ENCODE results near the gene OR8S1.
"Not testable (repeated sequence)": the region's sequence is repeated elsewhere in the genome, so short reads cannot be mapped to it uniquely, and the experiment has no call there.

Gene OR8S1

DNA sequence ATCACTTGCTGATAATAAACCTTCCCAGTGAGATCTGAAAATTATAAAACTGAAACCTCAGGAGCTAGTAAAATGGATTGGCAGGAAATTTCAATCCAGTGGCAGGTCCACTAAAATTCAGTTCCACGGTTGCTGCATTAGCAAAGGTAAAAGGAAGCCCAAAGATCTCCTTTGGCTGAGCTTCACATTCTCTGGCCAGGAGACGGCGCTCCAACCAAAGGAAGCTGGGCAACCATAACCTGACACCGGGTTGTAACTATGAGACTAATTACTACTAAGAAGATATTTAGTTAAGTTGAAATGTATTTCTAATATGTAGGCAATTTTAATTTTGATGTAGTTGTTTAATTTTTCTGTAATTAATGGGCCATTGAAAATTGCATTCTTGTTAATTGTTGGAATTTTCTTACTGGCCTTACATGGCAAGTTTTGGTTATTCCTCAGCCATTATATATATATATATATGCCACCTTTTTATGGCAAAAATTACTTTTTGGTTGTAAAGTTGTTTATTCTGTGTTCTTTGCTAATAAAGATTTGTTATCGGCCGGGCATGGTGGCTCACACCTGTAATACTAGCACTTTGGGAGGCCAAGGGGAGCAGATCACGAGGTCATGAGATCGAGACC lies 17.0 kb downstream of the OR8S1 start:
- H3K27ac ChIP-seq, result no peak overlapping the region
- TF ChIP-seq, protein P1, sequence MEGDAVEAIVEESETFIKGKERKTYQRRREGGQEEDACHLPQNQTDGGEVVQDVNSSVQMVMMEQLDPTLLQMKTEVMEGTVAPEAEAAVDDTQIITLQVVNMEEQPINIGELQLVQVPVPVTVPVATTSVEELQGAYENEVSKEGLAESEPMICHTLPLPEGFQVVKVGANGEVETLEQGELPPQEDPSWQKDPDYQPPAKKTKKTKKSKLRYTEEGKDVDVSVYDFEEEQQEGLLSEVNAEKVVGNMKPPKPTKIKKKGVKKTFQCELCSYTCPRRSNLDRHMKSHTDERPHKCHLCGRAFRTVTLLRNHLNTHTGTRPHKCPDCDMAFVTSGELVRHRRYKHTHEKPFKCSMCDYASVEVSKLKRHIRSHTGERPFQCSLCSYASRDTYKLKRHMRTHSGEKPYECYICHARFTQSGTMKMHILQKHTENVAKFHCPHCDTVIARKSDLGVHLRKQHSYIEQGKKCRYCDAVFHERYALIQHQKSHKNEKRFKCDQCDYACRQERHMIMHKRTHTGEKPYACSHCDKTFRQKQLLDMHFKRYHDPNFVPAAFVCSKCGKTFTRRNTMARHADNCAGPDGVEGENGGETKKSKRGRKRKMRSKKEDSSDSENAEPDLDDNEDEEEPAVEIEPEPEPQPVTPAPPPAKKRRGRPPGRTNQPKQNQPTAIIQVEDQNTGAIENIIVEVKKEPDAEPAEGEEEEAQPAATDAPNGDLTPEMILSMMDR (conservative IDR thresholded peaks at IDR 0.05), result peak; percentile 96

DNA sequence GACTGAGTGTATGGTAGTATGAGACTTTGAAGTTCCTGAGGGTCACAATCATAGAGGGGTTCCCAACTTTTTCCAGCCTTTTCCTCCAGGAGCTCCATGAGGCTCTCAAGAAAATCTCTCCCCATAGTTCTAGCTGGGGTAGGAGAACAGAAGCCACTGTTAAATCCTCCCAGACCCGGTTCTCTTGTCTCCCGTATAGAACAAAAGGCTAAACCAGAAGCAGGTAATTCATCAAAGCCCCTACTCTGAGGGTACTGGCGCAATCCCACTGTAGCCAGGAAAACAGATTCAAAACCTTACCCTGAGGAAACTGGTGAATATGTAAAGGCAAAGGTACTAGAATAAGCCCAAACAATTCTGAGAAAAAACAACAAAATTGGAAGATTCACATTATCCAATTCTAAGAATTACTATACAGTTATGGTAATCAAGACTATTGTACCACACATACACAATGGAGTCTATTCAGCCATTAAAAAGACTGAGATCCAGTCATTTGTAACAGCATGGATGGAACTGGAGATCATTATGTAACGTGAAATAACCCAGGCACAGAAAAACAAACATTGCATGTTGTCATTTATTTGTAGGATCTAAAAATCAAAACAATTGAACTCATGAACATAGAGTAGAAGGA lies 20.5 kb downstream of the OR8S1 start:
- no peak overlapping the region for H3K27ac ChIP-seq
- TF ChIP-seq, protein P1 (conservative IDR thresholded peaks at IDR 0.05), result no peak

DNA sequence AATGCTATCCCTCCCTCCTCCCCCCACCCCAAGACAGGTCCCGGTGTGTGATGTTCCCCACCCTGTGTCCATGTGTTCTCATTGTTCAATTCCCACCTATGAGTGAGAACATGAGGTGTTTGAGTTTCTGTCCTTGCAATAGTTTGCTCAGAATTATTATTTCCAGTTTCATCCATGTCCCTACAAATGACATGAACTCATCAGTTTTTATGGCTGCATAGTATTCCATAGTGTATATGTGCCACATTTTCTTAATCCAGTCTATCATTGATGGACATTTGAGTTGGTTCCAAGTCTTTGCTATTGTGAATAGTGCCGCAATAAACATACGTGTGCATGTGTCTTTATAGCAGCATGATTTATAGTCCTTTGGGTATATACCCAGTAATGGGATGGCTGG lies 21.6 kb downstream of the OR8S1 start:
- not testable (repeated sequence) for H3K27ac ChIP-seq

DNA sequence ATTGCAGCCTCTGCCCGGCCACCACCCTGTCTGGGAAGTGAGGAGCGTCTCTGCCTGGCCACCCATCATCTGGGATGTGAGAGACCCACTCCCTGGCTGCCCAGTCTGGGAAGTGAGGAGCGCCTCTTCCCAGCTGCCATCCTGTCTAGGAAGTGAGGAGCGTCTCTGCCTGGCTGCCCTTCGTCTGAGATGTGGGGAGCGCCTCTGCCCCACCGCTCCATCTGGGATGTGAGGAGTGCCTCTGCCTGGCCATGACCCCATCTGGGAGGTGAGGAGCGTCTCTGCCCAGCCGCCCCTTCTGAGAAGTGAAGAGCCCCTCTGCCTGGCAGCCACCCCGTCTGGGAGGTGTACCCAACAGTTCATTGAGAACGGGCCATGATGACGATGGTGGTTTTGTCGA lies 26.2 kb downstream of the OR8S1 start:
- not testable (repeated sequence) for H3K27ac ChIP-seq

DNA sequence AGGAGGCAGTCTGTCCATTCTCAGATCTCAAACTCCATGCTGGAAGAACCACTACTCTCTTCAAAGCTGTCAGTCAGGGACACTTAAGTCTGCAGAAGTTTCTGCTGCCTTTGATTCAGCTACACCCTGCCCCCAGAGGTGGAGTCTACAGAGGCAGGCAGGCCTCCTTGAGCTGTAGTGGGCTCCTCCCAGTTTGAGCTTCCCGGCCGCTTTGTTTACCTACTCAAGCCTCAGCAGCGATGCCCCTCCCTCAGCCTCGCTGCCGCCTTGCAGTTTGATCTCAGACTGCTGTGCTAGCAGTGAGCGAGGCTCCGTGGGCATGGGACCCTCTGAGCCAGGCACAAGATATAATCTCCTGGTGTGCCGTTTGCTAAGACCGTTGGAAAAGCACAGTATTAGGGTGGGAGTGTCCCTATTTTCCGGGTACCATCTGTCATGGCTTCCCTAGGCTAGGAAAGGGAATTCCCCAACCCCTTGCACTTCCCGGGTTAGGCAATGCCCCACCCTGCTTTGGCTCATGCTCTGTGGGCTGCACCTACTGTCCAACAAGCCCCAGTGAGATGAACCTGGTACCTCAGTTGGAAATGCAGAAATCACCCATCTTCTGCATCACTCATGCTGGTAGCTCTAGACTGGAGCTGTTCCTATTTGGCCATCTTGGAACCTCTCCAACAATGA lies 28.4 kb downstream of the OR8S1 start:
- not testable (repeated sequence) for H3K27ac ChIP-seq

DNA sequence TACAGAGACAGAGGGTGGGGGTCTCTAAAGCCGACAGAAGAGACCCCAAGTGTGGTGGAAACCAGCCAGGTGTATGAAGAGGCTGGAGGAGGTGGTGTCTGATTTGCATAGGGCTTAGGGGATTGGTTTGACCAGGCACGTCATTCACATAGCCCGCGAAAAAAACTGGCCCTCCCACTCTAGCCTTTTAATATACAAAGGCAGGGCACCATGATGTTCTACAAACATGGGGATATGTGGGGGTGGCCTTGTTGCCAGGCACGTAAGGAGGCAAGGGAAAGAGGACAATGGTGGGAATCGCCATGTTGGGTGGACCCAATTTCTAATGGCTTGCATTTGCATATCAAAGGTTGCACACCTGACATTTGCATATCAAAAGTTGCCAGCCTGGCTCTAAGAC lies 31.2 kb downstream of the OR8S1 start:
- TF ChIP-seq, protein P1 (conservative IDR thresholded peaks at IDR 0.05), result no peak
- H3K27ac ChIP-seq, result no peak overlapping the region

DNA sequence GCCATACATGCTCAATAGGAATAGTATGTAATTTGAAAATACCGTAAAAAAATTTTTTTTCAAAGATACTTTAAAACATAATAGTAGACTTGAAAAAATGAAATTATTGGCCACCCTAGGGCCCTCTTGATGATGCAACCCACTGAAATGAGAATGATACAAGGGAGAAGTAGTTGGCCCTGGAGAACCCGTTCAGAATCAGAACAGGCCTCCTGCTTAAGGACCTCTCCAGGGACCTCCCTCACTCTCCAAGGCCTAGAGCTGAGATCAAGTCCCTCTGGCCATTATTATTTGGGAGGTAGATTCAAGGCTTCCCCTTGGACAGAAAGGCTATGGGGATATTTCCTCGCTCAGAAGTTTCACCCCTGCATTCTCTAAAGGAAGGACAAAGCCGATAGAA lies 32.5 kb downstream of the OR8S1 start:
- TF ChIP-seq, protein P1 (conservative IDR thresholded peaks at IDR 0.05), result no peak
- no peak overlapping the region for H3K27ac ChIP-seq

DNA sequence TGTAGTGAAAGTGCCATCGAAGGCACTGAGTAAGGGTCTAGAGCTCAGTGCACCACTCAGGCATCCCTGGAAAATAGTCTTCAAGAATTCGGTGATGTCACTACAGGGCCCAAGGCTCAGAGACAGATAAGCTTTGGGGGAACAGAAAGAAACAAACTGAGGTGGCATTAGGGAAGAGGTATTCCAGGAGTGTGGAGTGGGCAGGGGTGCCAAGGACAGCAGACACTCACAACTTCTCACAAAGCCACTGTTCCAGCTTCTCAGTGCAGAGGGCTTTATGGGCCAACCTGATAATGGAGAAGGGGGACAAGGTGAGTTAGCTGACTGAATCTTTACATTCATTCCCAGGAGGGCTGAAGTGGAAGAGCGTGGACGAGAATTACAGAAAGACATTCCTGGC lies 42.3 kb downstream of the OR8S1 start:
- TF ChIP-seq, protein P1 (conservative IDR thresholded peaks at IDR 0.05), result no peak
- no peak overlapping the region for H3K27ac ChIP-seq

DNA sequence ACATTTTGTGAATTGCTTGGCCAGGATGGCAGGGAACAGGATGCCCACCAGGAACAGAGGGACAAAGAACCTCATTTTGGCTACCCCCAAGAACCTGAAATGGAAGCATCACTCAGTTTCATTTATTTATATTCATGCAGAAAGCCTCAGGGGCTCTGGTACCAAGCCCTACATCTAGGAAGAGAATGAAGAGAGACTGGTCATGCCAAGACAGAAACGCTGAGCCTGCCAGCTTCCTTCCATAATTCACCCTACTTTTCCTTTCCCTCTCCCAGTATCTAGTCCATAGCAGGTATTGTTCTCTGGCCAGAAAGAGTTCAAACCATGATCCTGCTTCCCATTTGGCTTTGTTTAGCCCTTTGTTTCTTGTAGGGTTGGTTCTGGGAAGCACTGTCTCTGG lies 44.5 kb downstream of the OR8S1 start, which contains the start of gene LALBA:
Gene LALBA (minus strand): TSS at position 101 of the 400 bp plus-strand sequence. CDS start 26 bp downstream, at position 75.
- TF ChIP-seq, protein P1 (conservative IDR thresholded peaks at IDR 0.05), result no peak
- no peak within 1 kb of the TSS for H3K27ac ChIP-seq
